K562 (cell line): ENCODE measurements around the gene PHYH. TPM values are rescaled to one million over a fixed set of nuclear protein-coding genes. Genes with fewer than 3 reads are reported as not detected.

Source experiments
- ATAC-seq: fragments of 200-7000 bp; cut with Tn5 transposase; 3 replicates; pipeline ENCODE4 v1.9.1; 2020; ENCODE audit warnings: moderate library complexity
- BruUV-seq: library from RNA; stranded (reverse); fragments of 400-500 nt; replicated peaks from 2 replicates; lab custom pipeline; 2021; lab: Mats Ljungman, UMichigan
- CTCF ChIA-PET: fragments of 300-600 bp; formaldehyde crosslinking; extraction: SDS; loops from one replicate; lab custom pipeline; 2021; ENCODE audit warnings: low intra/inter-chr PET ratio; lab: Yijun Ruan, JAX
- POLR2A ChIA-PET: fragments of 300-600, 350-650 bp; sonication (Branson Sonifier 250); formaldehyde crosslinking; extraction: SDS; loops from one replicate; lab custom pipeline; 2021; ENCODE audit warnings: antibody characterized with exemption, inconsistent platforms; lab: Yijun Ruan, JAX
- DNase-seq, 4 experiments: peaks; one replicate each; pipeline versions ENCODE4 v3.0.0 to v3.0.0-alpha.2; 2011 to 2018; ENCODE audit warnings: low spot score in 3 of 4, mixed read lengths in 3 of 4; ENCODE audit errors: extremely low read depth in 1 of 4
- FAIRE-seq: peaks from 2 replicates; lab custom pipeline; 2011; peaks lifted over from hg19 to GRCh38; lab: Jason Lieb, UNC
- H2AFZ ChIP-seq: 2 replicates; pipeline ENCODE4 v1.6.0; 2011; ENCODE audit warnings: low read depth, low read length, control low read depth, inconsistent platforms
- H3K27ac ChIP-seq: fragments of 200-600 bp; 3 replicates; pipeline ENCODE4 v1.8.0; 2011; ENCODE audit warnings: low read depth, mild to moderate bottlenecking, control low read depth, inconsistent platforms, low read length, moderate library complexity, mixed read lengths; ENCODE audit errors: extremely low read depth
- H3K27me3 ChIP-seq, 2 experiments: fragments of 300-600 bp in 1 of 2; 2 replicates in 1 of 2; 3 replicates in 1 of 2; pipeline versions ENCODE4 v1.6.0 to v1.8.0; 2011; ENCODE audit warnings: inconsistent platforms in 2 of 2, low read length in 2 of 2, mild to moderate bottlenecking in 1 of 2, mixed read lengths in 1 of 2, moderate library complexity in 1 of 2; ENCODE audit not compliant: control insufficient read depth in 2 of 2, insufficient read depth in 2 of 2
- H3K36me3 ChIP-seq: fragments of 300-600 bp; 3 replicates; pipeline ENCODE4 v1.8.0; 2011; ENCODE audit warnings: mild to moderate bottlenecking, low read length, inconsistent platforms; ENCODE audit not compliant: control insufficient read depth, insufficient read depth
- H3K4me1 ChIP-seq, 2 experiments: fragments of 200-600 bp in 1 of 2; replicated peaks in 1 of 2; 2 replicates in 1 of 2; 3 replicates in 1 of 2; pipeline versions ENCODE4 v1.5.1 to v1.8.0; 2011; ENCODE audit warnings: inconsistent platforms in 2 of 2, low read length in 2 of 2, mild to moderate bottlenecking in 1 of 2, mixed read lengths in 1 of 2, moderate library complexity in 1 of 2; ENCODE audit not compliant: control insufficient read depth in 2 of 2, insufficient read depth in 2 of 2
- H3K4me2 ChIP-seq: 2 replicates; pipeline ENCODE4 v1.6.1; 2011; ENCODE audit warnings: low read length, control low read depth, inconsistent platforms, mixed read lengths; ENCODE audit not compliant: insufficient read depth
- H3K4me3 ChIP-seq: fragments of 200-600 bp; sonication (generic), shearing (Covaris generic); 2 replicates; pipeline ENCODE4 v1.5.1; 2016; ENCODE audit warnings: control low read depth, inconsistent platforms
- H3K79me2 ChIP-seq: fragments of 200-600 bp; 3 replicates; pipeline ENCODE4 v1.8.0; 2011; ENCODE audit warnings: low read length, inconsistent platforms; ENCODE audit not compliant: control insufficient read depth, insufficient read depth
- H3K9ac ChIP-seq, 2 experiments: 2 replicates each; pipeline versions ENCODE4 v1.6.0 to v1.6.1; 2011; ENCODE audit warnings: low read depth in 2 of 2, low read length in 2 of 2, control low read depth in 1 of 2, inconsistent platforms in 1 of 2, mild to moderate bottlenecking in 1 of 2, mixed read lengths in 1 of 2; ENCODE audit not compliant: insufficient read depth in 1 of 2
- H3K9me1 ChIP-seq: one replicate; pipeline ENCODE4 v1.6.0; 2011; ENCODE audit warnings: inconsistent platforms, mild to moderate bottlenecking, low read length, moderate library complexity; ENCODE audit not compliant: control insufficient read depth, insufficient read depth
- H3K9me3 ChIP-seq: replicated peaks from 2 replicates; pipeline ENCODE4 v1.5.1; 2011; ENCODE audit warnings: low read depth, low read length, inconsistent platforms; ENCODE audit not compliant: control insufficient read depth, insufficient read depth
- H4K20me1 ChIP-seq: replicated peaks from 2 replicates; pipeline ENCODE4 v1.6.1; 2011; ENCODE audit warnings: low read length, inconsistent platforms, mixed read lengths; ENCODE audit not compliant: control insufficient read depth, insufficient read depth
- CREM ChIP-seq: IDR thresholded peaks from 2 replicates; pipeline ENCODE4 v1.6.1; 2014; ENCODE audit warnings: antibody characterized with exemption, low read depth
- EP300 ChIP-seq: IDR thresholded peaks from 2 replicates; pipeline ENCODE4 v1.6.1; 2012; ENCODE audit warnings: low read length, improper control_type of control experiment
- FOXJ3 ChIP-seq: sonication (generic); formaldehyde crosslinking; IDR thresholded peaks from 2 replicates; pipeline ENCODE4 v1.4.0; 2020; ENCODE audit warnings: mild to moderate bottlenecking, missing genetic modification reagents
- GABPB1 ChIP-seq: sonication (generic); formaldehyde crosslinking; IDR thresholded peaks from 2 replicates; pipeline ENCODE4 v1.8.0; 2022; ENCODE audit warnings: mild to moderate bottlenecking, missing genetic modification reagents
- HDAC1 ChIP-seq, 2 experiments: fragments of 450-650 bp; IDR thresholded peaks; 2 replicates each; pipeline ENCODE4 v1.6.1; 2016 to 2017; ENCODE audit warnings: inconsistent platforms in 1 of 2, mild to moderate bottlenecking in 1 of 2, moderate library complexity in 1 of 2
- HDAC8 ChIP-seq: fragments of 450-650 bp; IDR thresholded peaks from 2 replicates; pipeline ENCODE4 v1.6.1; 2016; ENCODE audit warnings: mild to moderate bottlenecking, missing genetic modification characterization, moderate library complexity, missing compliant biosample characterization
- JUND ChIP-seq, 2 experiments: IDR thresholded peaks; 2 replicates in 1 of 2; 3 replicates in 1 of 2; pipeline ENCODE4 v1.6.1; 2011; ENCODE audit warnings: borderline replicate concordance in 2 of 2, low read depth in 2 of 2, low read length in 2 of 2, improper control_type of control experiment in 1 of 2, missing biosample characterization in 1 of 2, missing genetic modification characterization in 1 of 2, missing genetic modification reagents in 1 of 2
- MAZ ChIP-seq, 2 experiments: fragments of 450-650 bp in 1 of 2; sonication (generic) in 1 of 2; formaldehyde crosslinking; IDR thresholded peaks in 1 of 2; conservative IDR thresholded peaks in 1 of 2; 2 replicates each; pipeline versions ENCODE4 v1.4.0 to v1.5.0; 2020; ENCODE audit warnings: mild to moderate bottlenecking in 1 of 2, missing genetic modification reagents in 1 of 2
- NFE2 ChIP-seq: IDR thresholded peaks from 2 replicates; pipeline ENCODE4 v1.6.1; 2014; ENCODE audit warnings: antibody characterized with exemption, low read depth
- NUFIP1 ChIP-seq: fragments of 450-650 bp; IDR thresholded peaks from 2 replicates; pipeline ENCODE4 v1.6.1; 2018; ENCODE audit not compliant: partially characterized antibody
- POLR2B ChIP-seq: fragments of 450-650 bp; IDR thresholded peaks from 2 replicates; pipeline ENCODE4 v1.6.1; 2018; ENCODE audit warnings: low read depth; ENCODE audit not compliant: partially characterized antibody
- RCOR1 ChIP-seq, 2 experiments: IDR thresholded peaks; 2 replicates each; pipeline ENCODE4 v1.6.1; 2012; ENCODE audit warnings: low read depth in 2 of 2, low read length in 2 of 2, borderline replicate concordance in 1 of 2, improper control_type of control experiment in 1 of 2
- SRSF3 ChIP-seq: fragments of 200-400 bp; formaldehyde crosslinking; IDR thresholded peaks from 2 replicates; pipeline ENCODE4 v1.6.1; 2016; ENCODE audit warnings: mild to moderate bottlenecking, low read length, moderate library complexity; ENCODE audit not compliant: insufficient read depth
- TEAD4 ChIP-seq, 2 experiments: sonication (generic) in 1 of 2; formaldehyde crosslinking in 1 of 2; IDR thresholded peaks; 2 replicates each; pipeline versions ENCODE4 v1.6.1 to v1.8.0; 2012 to 2022; ENCODE audit warnings: borderline replicate concordance in 1 of 2, inconsistent platforms in 1 of 2, low read length in 1 of 2, mild to moderate bottlenecking in 1 of 2, missing genetic modification reagents in 1 of 2
- TRIM24 ChIP-seq, 2 experiments: fragments of 450-650 bp; IDR thresholded peaks; 2 replicates each; pipeline ENCODE4 v1.6.1; 2016
- ZNF436 ChIP-seq: fragments of 250-450, 450-650 bp; sonication (Bioruptor Pico); formaldehyde crosslinking; IDR thresholded peaks from 2 replicates; pipeline ENCODE4 v1.7.0; 2020; ENCODE audit warnings: mild to moderate bottlenecking
- WGBS: fragments of 100-300 bp; shearing (Covaris generic); methylation state at CpG from one replicate; pipeline ENCODE4 v1.1.6; 2016; ENCODE audit warnings: low coverage, mixed read lengths; ENCODE audit not compliant: insufficient coverage; ENCODE audit errors: missing lambda C conversion rate; 5-methylcytosine and 5-hydroxymethylcytosine counted together
- in situ Hi-C: fragments of 300-500 bp; cut with MboI; formaldehyde crosslinking; loops from 4 replicates; pipeline ENCODE4 v1.15.0; 2018; ENCODE audit warnings: inconsistent platforms, mixed read lengths
- intact Hi-C: fragments of 100-400 bp; cut with micrococcal nuclease; formaldehyde crosslinking; loops from 2 replicates; pipeline ENCODE4 v1.14.2; 2022
- polyA plus RNA-seq, 8 experiments: library from polyadenylated mRNA; depleted of rRNA in 4 of 8; stranded (reverse) in 5 of 8; unstranded in 3 of 8; fragments of >200 nt; fragmentation: Nextera tagmentation in 2 of 8; fragmentation: Illumina TruSeq in 1 of 8; extraction: Ambion mirVana in 2 of 8; extraction: Trizol in 1 of 8; gene quantifications; 2 replicates each; pipeline versions ENCODE4 v1.2.1 to v1.2.3, GENCODE V29; 2011 to 2014; ENCODE audit warnings: inconsistent platforms in 1 of 8, missing spikeins in 1 of 8
- total RNA-seq, 7 experiments: library from RNA; depleted of rRNA in 6 of 7; stranded (reverse); fragments of >200 nt in 6 of 7; fragmentation: Illumina TruSeq in 2 of 7; extraction: Trizol in 2 of 7; gene quantifications; 2 replicates each; pipeline versions ENCODE4 v1.2.1 to v1.2.3, GENCODE V29; 2011 to 2021; ENCODE audit warnings: low replicate concordance in 1 of 7
- TF ChIP-seq, protein P1 (sequence below): fragments of 250-450 bp; sonication (Bioruptor Pico); IDR thresholded peaks from 2 replicates; pipeline ENCODE4 v1.8.0; 2021; ENCODE audit warnings: moderate library complexity, mild to moderate bottlenecking, inconsistent platforms
- TF ChIP-seq, protein P2 (sequence below): fragments of 250-450 bp; sonication (Bioruptor Pico); IDR thresholded peaks from 2 replicates; pipeline ENCODE4 v1.5.0; 2022; ENCODE audit warnings: mild to moderate bottlenecking

PHYH gene
- total and polyA plus RNA-seq, 9 of the 15 experiments (the other 6 are each of a cell fraction or from before 2014, with no cell fraction given) = 3.8 to 6.9 (median 5.7) TPM

DNA sequence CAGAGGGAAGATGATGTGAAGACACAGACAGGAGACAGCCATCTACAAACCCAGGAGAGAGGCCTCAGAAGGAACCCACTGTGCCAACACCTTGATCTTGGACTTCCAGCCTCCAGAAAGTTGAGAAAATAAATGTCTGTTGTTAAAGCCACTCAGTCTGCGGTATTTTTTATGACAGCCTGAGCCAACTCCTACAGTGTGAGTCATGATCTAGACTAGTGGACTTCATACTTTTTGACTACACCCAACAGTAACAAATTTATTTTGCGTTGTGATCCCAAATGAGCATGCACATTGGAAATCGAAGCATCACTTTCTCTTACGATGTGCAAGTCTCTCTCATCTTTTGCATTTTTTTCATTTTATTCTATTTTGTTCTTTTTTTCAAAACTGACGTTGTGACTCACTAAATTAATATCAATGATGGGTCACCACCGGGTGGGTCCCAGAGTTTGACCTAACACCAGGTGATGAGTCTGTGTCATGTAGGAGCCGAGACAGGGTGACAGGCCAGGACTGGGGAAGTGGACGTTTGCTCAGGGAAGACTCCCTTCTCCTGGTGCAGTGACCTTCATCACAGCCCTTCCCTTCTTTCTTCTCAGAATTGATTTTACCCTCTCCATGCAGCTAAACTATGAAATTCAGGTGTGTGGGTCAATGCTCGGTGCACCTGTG lies 28.9 kb downstream of the PHYH start (continued):
- peak; percentile 32; the same call in 1 of the 2 replicates for TF ChIP-seq JUND (IDR thresholded peaks at IDR 0.05; ENCODE audit: borderline replicate concordance, low read depth, low read length)
- peak; percentile 20; the same call in 1 of the 3 replicates for TF ChIP-seq JUND (tag; IDR thresholded peaks at IDR 0.05; ENCODE audit: borderline replicate concordance, low read depth, low read length)
- no peak for TF ChIP-seq ZNF436 (CRISPR knock-in tag)
- TF ChIP-seq, all 486 proteins: peak for 9

DNA sequence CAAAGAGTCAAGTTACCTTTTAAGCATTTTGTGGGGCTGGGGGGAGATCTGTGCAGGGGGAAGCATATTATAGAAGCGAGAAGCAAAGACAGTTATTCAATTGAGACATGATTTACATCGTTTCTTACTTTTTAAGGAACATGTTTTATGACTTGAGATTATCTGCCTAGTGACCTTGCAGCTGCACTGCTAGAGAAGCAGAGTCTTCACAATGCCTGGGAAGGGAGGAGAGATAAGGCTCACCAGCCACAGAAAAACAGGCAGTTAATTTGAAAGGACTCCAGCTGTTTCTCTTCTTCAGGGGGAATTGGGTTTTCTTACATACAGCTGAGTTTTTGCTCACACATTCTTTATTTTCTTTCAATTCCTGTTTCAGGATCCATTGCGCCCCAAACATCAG lies 31.0 kb downstream of the PHYH start:
- Histone ChIP-seq H3K27ac (peak overlapping the region; percentile 67; the same call in 1 of the 3 replicates), H4K20me1 (no peaks in the 10 kb centered on the region), H3K36me3 (no peaks in the 10 kb centered on the region), H3K9me1 (no peaks in the 10 kb centered on the region), H3K27me3 (no peaks in the 10 kb centered on the region; a peak in 1 of 5 replicates), H2AFZ (0 out of 2 replicates have a peak overlapping the region, but pooled peaks have one; percentile 69), H3K4me2 (0 out of 2 replicates have a peak overlapping the region, but pooled peaks have one; percentile 6), H3K4me1 (peaks cover 21 to 27% of the 10 kb centered on the region in 2 experiments; a peak in 4 of 5 replicates), H3K4me3 (no peak overlapping the region), H3K9me3 (no peaks in the 10 kb centered on the region), H3K9ac (no peak overlapping the region; a peak in 1 of 4 replicates), H3K79me2 (no peaks in the 10 kb centered on the region)
- intact Hi-C loops (no loop called here), in situ Hi-C loops (no loop called here)
- ChIA-PET CTCF (no interaction called here), POLR2A (interaction anchor here (0.6 to 0.9 kb wide), 3 partner anchors 21 to 1053 kb away, joined by 3 to 4 read pairs (median 3); no protein-coding TSS in a partner anchor)
- ATAC-seq = peak; percentile 16
- peak in 2 of 4 experiments; percentile 24 to 83 for DNase-seq
- BruUV-seq = no TSS peak
- FAIRE-seq = peak; percentile 87
- 0% methylated on average over 3 of the region's 3 CpGs for WGBS
- peak in 1 of 2 experiments; percentile 65; a peak in 1 of 4 replicates for TF ChIP-seq RCOR1 (IDR thresholded peaks at IDR 0.05; ENCODE audit: borderline replicate concordance in 1 of 2, low read depth in 2 of 2, low read length in 2 of 2)
- TF ChIP-seq POLR2B = no peak
- peak; percentile 23; the same call in 1 of the 2 replicates for TF ChIP-seq NFE2
- peak; percentile 68 to 74 for TF ChIP-seq TRIM24 (IDR thresholded peaks at IDR 0.05)
- TF ChIP-seq CREM = peak; percentile 22; the same call in 1 of the 2 replicates
- no peak for TF ChIP-seq HDAC8 (tag)
- TF ChIP-seq MAZ (CRISPR knock-in tag; conservative IDR thresholded peaks at IDR 0.05 in 1 of 2, IDR thresholded peaks at IDR 0.05 in 1 of 2) = 0 out of 4 replicates have a peak, but pooled peaks of 1 of the 2 experiments have one; percentile 23
- TF ChIP-seq NUFIP1 = no peak
- TF ChIP-seq HDAC1 (IDR thresholded peaks at IDR 0.05) = peak in 1 of 2 experiments; percentile 20; a peak in 1 of 4 replicates
- peak; percentile 81; the same call in 1 of the 2 replicates for TF ChIP-seq EP300
- TF ChIP-seq SRSF3 = no peak
- peak; percentile 93 for TF ChIP-seq TEAD4 (IDR thresholded peaks at IDR 0.05; ENCODE audit: low read length)
- no peak for TF ChIP-seq TEAD4 (CRISPR knock-in tag; IDR thresholded peaks at IDR 0.05; ENCODE audit: borderline replicate concordance)
- TF ChIP-seq FOXJ3 (CRISPR knock-in tag) = no peak
- TF ChIP-seq, protein P1, sequence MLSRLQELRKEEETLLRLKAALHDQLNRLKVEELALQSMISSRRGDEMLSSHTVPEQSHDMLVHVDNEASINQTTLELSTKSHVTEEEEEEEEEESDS = no peak
- TF ChIP-seq, protein P2, sequence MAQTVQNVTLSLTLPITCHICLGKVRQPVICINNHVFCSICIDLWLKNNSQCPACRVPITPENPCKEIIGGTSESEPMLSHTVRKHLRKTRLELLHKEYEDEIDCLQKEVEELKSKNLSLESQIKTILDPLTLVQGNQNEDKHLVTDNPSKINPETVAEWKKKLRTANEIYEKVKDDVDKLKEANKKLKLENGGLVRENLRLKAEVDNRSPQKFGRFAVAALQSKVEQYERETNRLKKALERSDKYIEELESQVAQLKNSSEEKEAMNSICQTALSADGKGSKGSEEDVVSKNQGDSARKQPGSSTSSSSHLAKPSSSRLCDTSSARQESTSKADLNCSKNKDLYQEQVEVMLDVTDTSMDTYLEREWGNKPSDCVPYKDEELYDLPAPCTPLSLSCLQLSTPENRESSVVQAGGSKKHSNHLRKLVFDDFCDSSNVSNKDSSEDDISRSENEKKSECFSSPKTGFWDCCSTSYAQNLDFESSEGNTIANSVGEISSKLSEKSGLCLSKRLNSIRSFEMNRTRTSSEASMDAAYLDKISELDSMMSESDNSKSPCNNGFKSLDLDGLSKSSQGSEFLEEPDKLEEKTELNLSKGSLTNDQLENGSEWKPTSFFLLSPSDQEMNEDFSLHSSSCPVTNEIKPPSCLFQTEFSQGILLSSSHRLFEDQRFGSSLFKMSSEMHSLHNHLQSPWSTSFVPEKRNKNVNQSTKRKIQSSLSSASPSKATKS (CRISPR knock-in tag) = no peak
- no peak for TF ChIP-seq GABPB1 (CRISPR knock-in tag)
